Endothelial cell of umbilical vein (primary cell): Measurements from ENCODE around the gene GMCL2. TPM values are rescaled to one million over a fixed set of nuclear protein-coding genes. Genes with fewer than 3 reads are reported as not detected.

ENCODE experiments used
- BruUV-seq: library from RNA; stranded (reverse); fragments of 400-500 nt; replicated peaks from 2 replicates; lab custom pipeline; 2021; lab: Mats Ljungman, UMichigan
- CTCF ChIA-PET: fragments of 300-600, 350-600 bp; sonication (Branson Sonifier 250); formaldehyde crosslinking; loops from one replicate; lab custom pipeline; 2021; ENCODE audit warnings: antibody characterized with exemption, inconsistent platforms; lab: Charles Lee
- POLR2A ChIA-PET: fragments of 300-600, 350-600 bp; sonication (Branson Sonifier 250); formaldehyde crosslinking; loops from one replicate; lab custom pipeline; 2021; ENCODE audit warnings: antibody characterized with exemption, inconsistent platforms; lab: Charles Lee
- DNase-seq: peaks from one replicate; pipeline ENCODE4 v3.0.0-alpha.2; 2011; ENCODE audit warnings: low read depth, low spot score
- FAIRE-seq: peaks from 2 replicates; lab custom pipeline; 2011; peaks lifted over from hg19 to GRCh38; lab: Jason Lieb, UNC
- H2AFZ ChIP-seq: 2 replicates; pipeline ENCODE4 v1.6.0; 2012; ENCODE audit warnings: low read depth, low read length, control low read depth, inconsistent platforms
- H3K27ac ChIP-seq: 2 replicates; pipeline ENCODE4 v1.5.1; 2011; ENCODE audit warnings: low read depth, mild to moderate bottlenecking, control low read depth, low read length, moderate library complexity; ENCODE audit not compliant: insufficient read depth
- H3K27me3 ChIP-seq, 2 experiments: 2 replicates each; pipeline versions ENCODE4 v1.6.0 to v1.6.1; 2011; ENCODE audit warnings: low read length in 2 of 2, mixed read lengths in 1 of 2; ENCODE audit not compliant: control insufficient read depth in 2 of 2, insufficient read depth in 2 of 2
- H3K36me3 ChIP-seq, 2 experiments: 2 replicates in 1 of 2; 3 replicates in 1 of 2; pipeline ENCODE4 v1.5.1; 2011; ENCODE audit warnings: low read length in 2 of 2, mild to moderate bottlenecking in 1 of 2, moderate library complexity in 1 of 2; ENCODE audit not compliant: control insufficient read depth in 2 of 2, insufficient read depth in 2 of 2; ENCODE audit errors: extremely low read depth in 1 of 2
- H3K4me1 ChIP-seq: 3 replicates; pipeline ENCODE4 v1.5.1; 2011; ENCODE audit warnings: mild to moderate bottlenecking, low read length; ENCODE audit not compliant: control insufficient read depth, insufficient read depth; ENCODE audit errors: extremely low read depth
- H3K4me2 ChIP-seq: 2 replicates; pipeline ENCODE4 v1.6.1; 2011; ENCODE audit warnings: low read length, control low read depth, mixed read lengths; ENCODE audit not compliant: insufficient read depth
- H3K4me3 ChIP-seq, 3 experiments: fragments of 200-600 bp in 1 of 3; sonication (generic), shearing (Covaris generic) in 1 of 3; replicated peaks in 1 of 3; 2 replicates each; pipeline ENCODE4 v1.5.1; 2011 to 2016; ENCODE audit warnings: control low read depth in 3 of 3, low read length in 3 of 3, mild to moderate bottlenecking in 2 of 3, inconsistent platforms in 1 of 3, low read depth in 1 of 3, moderate library complexity in 1 of 3; ENCODE audit not compliant: insufficient read depth in 1 of 3
- H3K79me2 ChIP-seq: 2 replicates; pipeline ENCODE4 v1.6.0; 2012; ENCODE audit warnings: low read length, inconsistent platforms; ENCODE audit not compliant: control insufficient read depth, insufficient read depth
- H3K9ac ChIP-seq: replicated peaks from 2 replicates; pipeline ENCODE3; 2011; ENCODE audit warnings: low read length, control low read depth; ENCODE audit not compliant: insufficient read depth; ENCODE audit errors: extremely low read depth
- H3K9me1 ChIP-seq: replicated peaks from 3 replicates; pipeline ENCODE4 v1.6.0; 2011; ENCODE audit warnings: mild to moderate bottlenecking, low read length; ENCODE audit not compliant: control insufficient read depth, insufficient read depth; ENCODE audit errors: extremely low read depth
- H3K9me3 ChIP-seq: replicated peaks from 2 replicates; pipeline ENCODE4 v1.5.1; 2012; ENCODE audit warnings: low read length, inconsistent platforms; ENCODE audit not compliant: control insufficient read depth, insufficient read depth
- H4K20me1 ChIP-seq: replicated peaks from 2 replicates; pipeline ENCODE3; 2011; ENCODE audit warnings: mild to moderate bottlenecking, low read length; ENCODE audit not compliant: control insufficient read depth, insufficient read depth; ENCODE audit errors: extremely low read depth
- CTCF ChIP-seq, 2 donors: IDR thresholded peaks; 1 replicate in 1 of 2; 2 replicates in 1 of 2; pipeline ENCODE4 v1.5.1; 2011; ENCODE audit warnings: low read length in 2 of 2, mild to moderate bottlenecking in 2 of 2, moderate library complexity in 2 of 2, control low read depth in 1 of 2, inconsistent platforms in 1 of 2, low read depth in 1 of 2; ENCODE audit not compliant: insufficient read depth in 1 of 2; ENCODE audit errors: extremely low read depth in 1 of 2
- EZH2 ChIP-seq: IDR thresholded peaks from 2 replicates; pipeline ENCODE4 v1.6.1; 2012; ENCODE audit warnings: borderline replicate concordance, low read depth, mild to moderate bottlenecking, moderate library complexity, low read length, inconsistent platforms; ENCODE audit not compliant: severe bottlenecking
- FOS ChIP-seq: IDR thresholded peaks from 2 replicates; pipeline ENCODE4 v1.6.1; 2011; ENCODE audit warnings: mild to moderate bottlenecking, low read length, moderate library complexity, borderline replicate concordance; ENCODE audit not compliant: insufficient read depth
- GATA2 ChIP-seq: IDR thresholded peaks from 2 replicates; pipeline ENCODE4 v1.7.0; 2011; ENCODE audit warnings: low read depth, mild to moderate bottlenecking, moderate library complexity, mixed read lengths, low read length; ENCODE audit not compliant: insufficient read length, insufficient read depth
- JUN ChIP-seq: IDR thresholded peaks from 2 replicates; pipeline ENCODE4 v1.6.1; 2011; ENCODE audit warnings: borderline replicate concordance, low read depth; ENCODE audit not compliant: insufficient read length, insufficient read depth
- MYC ChIP-seq: IDR thresholded peaks from one replicate; pipeline ENCODE4 v1.6.1; 2011; ENCODE audit warnings: mild to moderate bottlenecking, low read depth, low read length
- POLR2A ChIP-seq: IDR thresholded peaks from 2 replicates; pipeline ENCODE4 v1.6.1; 2012; ENCODE audit warnings: low read depth, mild to moderate bottlenecking, control low read depth, low read length
- POLR2AphosphoS5 ChIP-seq: IDR thresholded peaks from 2 replicates; pipeline ENCODE4 v1.6.1; 2012; ENCODE audit warnings: low read depth, mild to moderate bottlenecking, control low read depth, low read length, moderate library complexity; ENCODE audit not compliant: insufficient read depth
- dilution Hi-C: fragments of 300-500 bp; cut with MboI; formaldehyde crosslinking; loops from one replicate; pipeline ENCODE4 v1.15.0; 2019; ENCODE audit warnings: low sequenced_read_pairs; ENCODE audit not compliant: extremely low pct_ligation_motif_present
- intact Hi-C: fragments of 100-400 bp; cut with micrococcal nuclease; formaldehyde crosslinking; loops from one replicate; pipeline ENCODE4 v1.10.0; 2022
- polyA plus RNA-seq, 4 experiments: library from polyadenylated mRNA; depleted of rRNA in 3 of 4; stranded (reverse) in 3 of 4; unstranded in 1 of 4; fragments of >200 nt; gene quantifications; 2 replicates each; pipeline versions ENCODE4 v1.2.1 to v1.2.3, GENCODE V29; 2011 to 2012; ENCODE audit warnings: missing spikeins in 1 of 4
- total RNA-seq: library from RNA; stranded (reverse); gene quantifications from 2 replicates; pipeline ENCODE4 v1.2.3, GENCODE V29; 2021

GMCL2 gene
- total and polyA plus RNA-seq, 2 donors (not counting 3 experiments of a cell fraction or from before 2014, with no cell fraction given) = not detected

- no peak overlapping the region for H3K27ac ChIP-seq
- peaks cover 39% of the 10 kb centered on the region for H3K79me2 ChIP-seq
- H3K4me3 ChIP-seq = no peak overlapping the region
- TSS peak; percentile 19 for BruUV-seq
- peaks cover 19% of the 10 kb centered on the region for H3K4me1 ChIP-seq
- H3K9ac ChIP-seq = no peak overlapping the region
- dilution Hi-C loops (no loop called here), intact Hi-C loops (no loop called here)
- peaks cover 37 to 71% of the 10 kb centered on the region in 2 experiments for H3K36me3 ChIP-seq
- FAIRE-seq = no peak
- CTCF ChIA-PET = no interaction called here
- H3K9me3 ChIP-seq = no peaks in the 10 kb centered on the region
- no peak overlapping the region for H2AFZ ChIP-seq
- no peaks in the 10 kb centered on the region for H3K9me1 ChIP-seq
- H3K4me2 ChIP-seq = no peak overlapping the region
- TF ChIP-seq POLR2AphosphoS5 (no peak), CTCF (IDR thresholded peaks at IDR 0.05; ENCODE audit: extremely low read depth in 1 of 2, insufficient read depth in 1 of 2, low read depth in 1 of 2, low read length in 2 of 2) (no peak), GATA2 (no peak), POLR2A (no peak), JUN (no peak), FOS (no peak), MYC (no peak), EZH2 (no peak)
- POLR2A ChIA-PET = no interaction called here
- no peaks in the 10 kb centered on the region for H3K27me3 ChIP-seq
- H4K20me1 ChIP-seq = peaks cover 4% of the 10 kb centered on the region
- DNase-seq = no peak
Measured at GRCh38 chr5:178210686-178211085, 23.5 kb upstream of the GMCL2 start.
